ENCODE results near the gene USP19.
A peak's percentile ranks its signal among the peaks of the same experiment; 100 is the strongest.

USP19 gene

GRCh38 chr3:49104052-49104426 lies 16.6 kb downstream of the USP19 start:
- DNase-seq: no peak

- no peak for DNase-seq
These were observed 20.5 kb downstream of the USP19 start for GRCh38 chr3:49100046-49100615.

GRCh38 chr3:49098910-49099630 lies 21.6 kb downstream of the USP19 start:
- DNase-seq: no peak

DNA sequence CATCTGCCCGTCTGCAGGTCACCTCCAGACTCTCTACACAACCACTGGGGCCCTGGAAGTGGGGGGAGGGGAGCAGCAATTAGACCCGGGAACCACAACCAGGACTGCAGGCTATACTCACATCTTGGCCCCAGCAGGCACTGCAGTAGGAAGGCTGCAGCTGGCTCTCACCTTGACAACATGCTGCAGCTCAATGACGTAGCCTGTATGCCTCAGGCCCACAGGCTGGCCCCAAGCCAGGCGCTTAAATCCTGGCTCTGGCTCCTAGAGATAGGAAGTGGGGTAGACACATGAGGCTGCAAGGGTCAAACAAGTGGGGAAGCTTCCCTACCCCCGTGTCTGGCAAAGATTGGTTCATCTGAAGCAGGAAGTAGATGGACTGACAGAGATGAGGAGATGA lies 22.2 kb downstream of the USP19 start:
- no peak for DNase-seq

GRCh38 chr3:49093853-49094767 lies 26.5 kb downstream of the USP19 start, which contains the start of gene QRICH1:
TSS of gene QRICH1 (minus strand) at chr3:49094071. CDS start at chr3:49077017, 17,054 bp downstream.
- DNase-seq: peak; percentile 93

DNA sequence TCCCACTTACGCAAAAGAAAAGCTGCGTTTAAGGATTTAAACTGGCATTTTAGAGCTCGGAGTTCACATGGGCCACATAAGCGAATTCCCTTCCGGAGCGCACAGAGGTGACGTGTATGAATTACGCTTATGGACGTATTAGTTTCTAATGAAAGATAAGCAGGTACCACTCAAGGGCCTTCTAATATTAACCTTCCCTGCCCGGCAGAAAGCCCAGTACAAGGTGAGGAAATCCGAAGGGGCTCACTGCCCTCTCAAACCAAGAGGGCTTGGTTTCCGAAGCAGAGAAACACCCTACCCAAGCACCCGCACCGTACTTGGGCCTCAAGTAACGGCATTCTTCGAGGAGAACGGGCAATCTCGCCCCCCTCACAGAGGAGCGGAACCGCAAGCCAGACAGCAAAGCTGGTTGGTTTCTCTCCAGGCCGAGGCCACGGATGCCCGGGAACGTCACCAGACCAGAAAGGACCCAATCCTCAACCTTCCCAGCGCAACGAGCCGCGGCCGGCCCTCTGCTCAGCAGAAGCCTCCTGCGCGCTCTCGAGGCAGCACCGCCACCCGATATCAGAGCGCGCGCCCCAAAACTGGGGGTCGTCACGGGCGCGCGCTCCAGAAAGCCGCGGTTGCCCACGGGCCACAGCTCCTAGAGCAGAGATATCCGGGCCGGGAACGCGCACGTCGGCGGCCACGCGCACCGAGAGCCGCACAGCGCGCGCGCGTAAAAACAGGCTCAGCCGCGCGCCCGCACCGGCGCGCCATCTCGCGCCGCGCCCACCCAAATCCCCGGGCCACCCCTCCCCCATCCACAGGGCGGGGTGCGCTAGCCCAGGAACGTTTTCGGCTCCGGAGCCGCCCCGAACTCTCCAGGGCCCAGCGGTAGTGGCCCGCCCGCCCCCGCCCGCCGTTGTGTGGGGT lies 27.4 kb downstream of the USP19 start:
- peak; percentile 84 for DNase-seq

DNA sequence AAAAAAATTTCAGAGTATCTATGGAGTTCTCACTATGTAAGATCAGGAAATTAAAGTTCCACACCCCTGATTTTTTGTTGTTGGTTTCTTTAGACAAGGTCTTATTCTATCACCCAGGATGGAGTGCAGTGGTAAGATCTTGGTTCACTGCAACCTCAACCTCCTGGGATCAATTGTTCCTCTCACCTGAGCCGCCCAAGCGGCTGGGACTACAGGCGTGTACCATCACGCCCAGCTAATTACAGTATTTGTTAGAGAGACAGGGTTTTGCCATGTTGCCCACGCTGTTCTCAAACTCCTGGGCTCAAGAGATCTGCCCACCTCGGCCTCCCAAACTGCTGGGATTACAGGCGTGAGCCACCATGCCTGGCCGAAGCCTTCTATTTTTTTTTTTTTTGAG lies 39.2 kb downstream of the USP19 start:
- DNase-seq: no peak

DNA sequence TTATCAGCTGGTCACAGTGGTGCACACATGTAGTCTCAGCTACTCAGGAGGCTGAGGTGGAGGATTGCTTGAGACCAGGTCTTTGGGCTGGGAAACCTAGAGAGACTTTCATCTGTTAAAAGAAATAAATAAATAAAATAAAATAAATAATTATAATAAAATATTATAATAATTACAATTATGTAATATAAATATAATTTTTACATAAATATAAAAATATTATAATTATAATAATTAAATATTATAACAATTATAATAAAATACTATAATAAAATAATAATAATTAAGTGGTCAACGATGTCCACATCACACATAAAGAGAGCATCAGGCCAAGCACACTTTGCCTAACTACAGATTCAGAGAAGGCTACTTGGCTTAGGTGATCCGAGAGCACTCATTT lies 41.4 kb downstream of the USP19 start:
- no peak for DNase-seq

GRCh38 chr3:49076646-49077045 lies 44.0 kb downstream of the USP19 start:
- DNase-seq: no peak

- DNase-seq: no peak
These were observed 44.5 kb downstream of the USP19 start for GRCh38 chr3:49076116-49076515.

All from stimulated activated CD4-positive, alpha-beta T cell treated with anti-CD3 and anti-CD28 coated beads, Interleukin-4, amount 100 ng/mL, for 1 hour (primary cell).